GM03348 (cell line): Measurements from ENCODE around the gene MYBBP1A.

ENCODE experiments used
- DNase-seq: peaks from one replicate; pipeline ENCODE4 v3.0.0; 2012; ENCODE audit warnings: low spot score

The MYBBP1A gene

DNA sequence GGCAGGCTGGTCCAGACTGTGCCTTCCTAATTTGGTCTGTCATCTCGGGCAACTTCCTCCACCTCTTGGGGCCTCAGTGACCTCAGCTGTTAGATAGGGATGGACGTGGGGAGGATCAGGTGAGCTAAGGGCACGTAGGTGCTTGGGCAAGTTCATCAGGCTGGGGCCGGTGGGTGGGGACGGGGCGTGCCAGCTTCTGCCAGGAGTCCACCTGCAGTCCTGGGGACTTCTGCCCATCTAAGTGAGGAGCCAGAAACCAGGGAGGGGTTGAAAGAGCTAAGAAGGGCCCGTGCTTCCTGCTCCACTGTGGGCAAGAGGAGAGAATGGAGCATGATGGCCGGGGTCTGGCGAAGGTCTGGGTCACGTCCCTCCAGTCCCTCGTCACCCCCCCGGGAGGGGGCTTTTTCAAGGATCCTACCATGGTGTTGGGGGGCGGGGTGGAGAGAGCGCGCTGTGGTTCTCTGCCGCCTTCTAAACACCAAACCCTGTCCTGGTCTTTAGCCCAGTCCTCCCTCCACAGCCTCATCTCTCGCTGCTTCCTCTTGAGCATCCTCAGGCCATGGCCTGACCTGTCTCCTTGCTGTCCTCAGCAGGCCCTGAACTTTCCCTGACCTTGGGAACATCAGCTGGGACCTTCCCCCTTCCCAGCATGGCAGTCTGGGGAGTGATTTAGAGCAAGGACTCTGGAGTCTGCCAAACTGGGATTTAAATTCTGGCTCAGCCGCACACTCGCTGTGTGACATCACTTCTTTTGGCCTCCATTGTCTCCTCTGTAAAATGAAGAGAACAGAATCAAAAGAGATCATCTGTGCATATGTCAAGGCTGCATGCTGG lies 34.9 kb downstream of the MYBBP1A start:
- no peak for DNase-seq

DNA sequence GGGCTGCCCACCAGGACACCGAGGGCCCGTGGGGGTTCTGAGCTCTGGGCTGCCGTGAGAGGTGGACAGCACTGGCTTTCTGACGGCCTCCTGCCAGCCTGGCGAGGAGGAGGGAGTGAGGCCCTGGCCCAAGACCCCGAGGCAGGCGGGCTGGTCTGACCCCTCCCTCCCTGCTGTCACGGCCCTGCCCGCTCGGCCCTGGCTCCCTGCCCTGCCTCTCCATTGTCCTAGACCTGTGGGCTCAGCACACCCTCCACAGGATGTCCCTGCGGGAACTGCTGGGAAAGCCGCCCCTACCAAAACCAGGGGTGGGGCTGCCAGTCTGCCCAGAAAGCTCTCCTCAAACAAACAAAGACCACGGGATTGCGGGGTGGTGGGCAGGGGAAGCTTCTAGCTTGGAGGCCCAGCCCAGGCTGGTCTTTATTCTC lies 35.8 kb downstream of the MYBBP1A start:
- DNase-seq = no peak

DNA sequence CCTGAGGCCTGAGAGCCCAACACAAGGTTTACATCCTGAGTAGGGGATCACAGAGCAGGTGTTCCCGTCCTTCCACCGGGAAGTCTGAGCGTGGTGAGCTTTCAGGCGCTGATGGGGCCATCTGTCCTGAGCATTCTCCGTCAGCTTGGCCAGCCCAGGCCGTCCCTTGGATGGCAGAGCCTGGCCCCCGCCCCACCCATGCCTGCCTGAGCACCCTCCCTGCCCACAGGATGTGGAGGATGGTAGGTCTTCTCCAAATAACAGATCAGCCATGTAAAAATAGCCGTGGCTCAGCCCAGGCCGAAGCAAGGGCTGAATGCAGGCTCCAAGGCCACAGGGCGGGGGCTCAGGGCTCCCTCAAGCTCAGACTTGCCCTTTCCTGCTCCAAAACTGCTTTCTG lies 36.3 kb downstream of the MYBBP1A start:
- no peak for DNase-seq

DNA sequence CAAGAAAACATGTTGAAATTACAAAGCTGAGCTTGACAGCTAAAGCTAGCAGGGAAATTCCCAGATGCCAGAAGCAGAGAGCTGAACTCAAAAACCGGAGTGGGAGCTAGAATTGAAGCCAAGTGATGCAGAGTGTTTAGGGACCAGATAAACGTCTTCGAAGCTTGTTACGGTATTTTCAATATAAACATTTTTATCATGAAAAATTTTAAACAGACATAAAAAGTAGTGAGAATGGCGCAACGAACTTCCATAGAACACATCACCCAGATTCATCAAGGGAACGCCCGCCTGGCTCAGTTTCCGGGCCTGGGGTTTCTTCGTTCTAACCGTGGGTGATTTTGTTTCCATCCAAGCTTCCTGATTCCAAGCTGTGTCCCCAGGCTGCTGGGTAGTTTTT lies 38.4 kb downstream of the MYBBP1A start:
- no peak for DNase-seq

DNA sequence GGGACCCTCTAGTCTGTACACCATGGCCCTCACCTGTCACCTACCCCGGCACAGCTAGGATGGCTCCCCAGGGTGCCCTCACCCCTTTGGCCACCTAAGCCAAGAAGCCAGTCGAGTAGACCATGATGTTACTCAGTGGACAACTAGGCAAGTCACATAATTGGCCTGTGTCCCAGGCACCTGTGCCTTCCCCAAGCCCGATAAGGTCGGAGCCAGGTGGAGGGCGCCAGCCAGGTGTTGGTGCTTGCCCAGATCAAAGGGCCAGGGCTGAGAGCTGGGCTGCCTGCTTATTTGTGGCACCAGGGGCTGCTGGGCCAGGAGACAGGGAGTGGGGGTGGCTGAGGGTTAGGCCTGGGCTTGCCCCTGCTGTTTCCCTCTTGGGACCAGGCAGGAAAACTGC lies 39.7 kb downstream of the MYBBP1A start:
- DNase-seq = no peak

DNA sequence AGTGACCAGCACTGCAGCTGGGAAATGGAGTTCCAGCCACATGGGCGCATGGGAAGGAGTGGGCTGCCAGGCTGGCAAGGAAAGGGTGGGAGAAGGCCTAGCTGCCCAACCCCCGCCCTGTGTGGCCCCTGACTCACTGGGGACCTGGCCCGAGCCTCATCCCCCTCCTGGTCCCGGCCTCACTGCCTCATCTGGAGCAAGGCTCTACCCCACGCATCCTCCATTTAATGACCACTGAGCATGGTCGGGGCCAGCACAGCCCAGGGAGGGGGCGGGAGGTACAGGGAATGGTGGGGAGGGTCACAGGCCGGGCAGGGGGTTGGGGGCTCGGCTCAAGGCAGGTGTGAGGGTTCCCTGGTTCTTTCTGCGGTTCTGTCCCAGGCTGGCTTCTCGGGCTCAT lies 40.4 kb downstream of the MYBBP1A start:
- DNase-seq = no peak

DNA sequence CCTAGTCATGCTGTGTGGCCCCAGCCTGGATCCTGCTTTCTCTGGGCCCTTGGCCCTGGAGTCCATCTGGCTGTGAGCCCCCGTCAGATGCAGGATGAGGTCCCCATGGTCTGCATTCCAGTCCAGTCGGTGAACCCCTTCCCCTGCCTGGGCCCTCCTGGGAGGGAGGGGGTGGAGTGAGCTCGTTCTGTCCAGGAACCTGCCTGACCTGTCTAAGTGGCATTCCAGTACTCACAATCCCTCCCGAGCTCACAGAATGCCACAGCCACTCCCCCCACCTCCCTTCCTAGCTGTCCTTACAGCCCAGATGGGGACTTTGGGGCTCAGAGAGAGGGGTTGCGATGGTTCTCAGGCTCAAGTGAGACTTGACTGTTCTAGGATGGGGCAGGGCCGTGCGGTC lies 41.0 kb downstream of the MYBBP1A start:
- no peak for DNase-seq

DNA sequence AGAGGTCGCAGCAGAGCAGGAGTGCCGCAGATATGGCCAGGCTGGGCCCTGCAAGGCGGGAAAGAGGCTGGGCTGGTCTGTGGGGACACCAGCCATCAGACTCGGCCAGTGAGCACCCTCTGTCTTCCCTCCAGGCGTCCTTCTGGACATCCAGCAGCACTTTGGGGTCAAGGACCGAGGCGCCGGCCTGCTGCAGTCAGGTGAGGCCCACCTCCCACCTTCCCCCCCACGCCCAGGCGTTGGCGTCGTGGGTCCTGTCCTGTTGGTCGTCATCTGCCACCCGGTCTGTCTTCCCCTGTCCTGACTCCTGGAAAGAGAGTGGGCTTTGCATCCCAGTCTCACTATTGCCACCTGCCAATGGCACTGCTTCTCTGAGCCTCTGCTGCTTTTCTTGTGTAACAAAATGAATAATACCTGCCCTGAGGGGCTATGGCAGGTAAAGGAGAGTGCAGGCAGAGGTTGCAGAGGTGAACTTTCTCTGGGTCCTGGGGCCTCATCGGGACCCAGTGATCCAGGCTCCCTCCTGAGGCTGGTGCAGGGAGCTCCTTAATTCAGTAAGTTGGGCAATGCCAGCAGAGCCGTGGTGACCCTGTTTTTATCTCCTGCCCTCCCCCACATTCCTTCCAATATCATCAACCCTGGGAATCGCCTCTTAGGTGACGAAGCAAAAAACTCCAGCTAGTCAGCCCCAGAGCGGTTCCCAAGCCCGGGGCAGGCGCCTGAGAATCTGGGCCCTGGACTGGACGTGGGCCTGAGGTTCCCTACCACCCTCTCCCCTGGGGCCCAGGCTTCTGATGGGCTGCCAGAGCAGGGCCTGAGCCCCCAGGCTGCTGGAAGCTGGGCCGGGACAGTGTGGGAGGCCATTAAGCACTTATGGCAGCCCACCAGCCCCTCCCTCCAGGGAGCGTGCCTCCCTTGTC lies 41.8 kb downstream of the MYBBP1A start:
- DNase-seq = no peak

DNA sequence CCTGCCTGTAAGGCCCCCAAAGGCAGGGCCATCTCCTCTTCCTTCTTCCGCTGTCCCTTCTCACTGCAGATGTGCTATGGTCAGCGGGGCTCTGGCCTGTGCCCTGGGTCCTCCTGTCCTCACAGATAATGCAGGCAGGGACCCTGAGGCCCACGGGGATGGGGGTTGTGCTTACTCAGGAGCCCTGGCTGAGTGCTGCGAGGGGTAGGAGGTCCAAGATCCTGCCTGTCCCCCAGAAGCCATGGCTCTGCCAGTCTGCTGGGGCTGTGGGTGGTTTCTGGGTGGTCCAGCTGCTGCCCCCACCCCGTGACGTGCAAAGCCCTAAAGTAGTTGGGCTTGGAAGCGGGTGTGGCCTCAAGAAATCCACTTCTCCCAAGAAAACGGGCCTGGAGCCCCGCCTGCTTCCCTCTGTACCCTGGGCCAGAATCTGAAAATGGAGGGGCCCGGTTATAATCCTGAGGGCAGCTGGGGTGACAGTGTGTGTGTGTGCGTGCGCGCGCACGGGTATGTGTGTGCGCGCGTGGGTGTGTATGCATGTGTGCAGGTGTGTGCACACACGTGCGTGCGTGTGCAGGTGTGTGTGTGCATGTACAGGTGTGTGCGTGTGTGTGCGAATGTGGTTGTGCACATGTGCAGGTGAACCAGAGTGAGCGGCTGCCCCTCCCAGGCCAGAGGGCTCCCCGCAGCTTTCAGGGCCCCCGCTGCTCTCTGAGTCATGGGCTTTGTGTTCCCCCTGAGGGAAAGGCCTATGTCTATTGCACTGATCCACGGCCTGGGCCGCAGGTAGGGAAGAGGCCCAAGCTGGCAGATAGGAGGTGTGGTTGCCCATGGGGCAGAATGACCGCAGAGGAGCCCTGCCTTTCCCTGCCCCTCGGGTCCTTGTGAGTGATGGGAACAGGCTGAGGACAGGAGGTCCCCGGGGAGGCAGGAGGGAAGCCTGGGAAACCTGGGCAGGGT lies 42.8 kb downstream of the MYBBP1A start:
- no peak for DNase-seq

DNA sequence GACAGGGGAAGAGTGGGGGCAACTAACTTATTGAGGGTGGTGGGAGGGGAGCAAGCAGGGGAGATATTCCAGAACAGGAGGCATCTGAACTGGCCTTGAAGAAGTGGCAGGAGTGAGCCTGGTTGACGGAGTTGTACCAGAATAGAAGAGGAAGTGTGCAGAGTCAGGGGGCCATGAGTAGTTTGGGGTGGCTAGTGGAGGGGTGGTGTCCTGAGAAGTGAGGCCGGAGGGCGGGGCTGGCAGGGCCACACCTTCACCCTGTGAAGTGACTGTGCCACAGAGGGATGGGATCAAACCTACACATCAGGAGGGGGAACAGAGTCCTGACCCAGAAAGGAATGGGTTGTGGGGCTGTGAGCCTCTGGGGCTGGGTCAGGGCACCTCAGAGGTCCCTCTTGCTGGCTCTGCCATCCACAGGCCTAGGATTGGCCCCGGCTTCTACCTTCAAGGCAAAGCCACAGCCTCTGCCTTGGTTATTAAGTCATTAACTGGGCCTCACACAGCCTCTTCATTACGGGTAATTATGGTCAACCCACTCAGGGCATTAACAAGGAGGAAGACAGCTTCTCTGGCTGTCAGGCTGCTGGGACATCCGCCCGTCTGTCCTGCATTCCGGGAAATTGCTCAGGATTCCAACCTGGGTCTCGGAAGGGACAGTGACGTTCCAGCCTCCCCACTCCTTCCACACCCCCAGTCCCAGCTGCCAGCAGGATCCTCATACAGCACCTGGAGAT lies 43.8 kb downstream of the MYBBP1A start:
- DNase-seq = no peak

DNA sequence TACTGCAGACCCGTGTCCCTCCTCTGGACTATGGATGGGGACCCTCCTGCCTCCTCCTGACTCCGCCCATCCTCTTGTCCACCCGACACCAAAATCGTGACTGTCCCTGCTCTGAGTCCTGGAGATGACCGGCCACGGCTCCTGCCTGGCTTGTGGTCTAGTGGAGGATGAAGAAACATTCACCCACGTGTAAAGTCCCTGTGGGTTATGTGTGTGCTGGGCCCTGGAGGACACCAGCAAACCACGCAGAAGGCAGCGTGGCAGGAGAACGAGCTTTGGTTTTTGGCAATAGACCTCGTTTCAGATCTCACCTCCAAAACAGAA lies 44.6 kb downstream of the MYBBP1A start:
- no peak for DNase-seq

DNA sequence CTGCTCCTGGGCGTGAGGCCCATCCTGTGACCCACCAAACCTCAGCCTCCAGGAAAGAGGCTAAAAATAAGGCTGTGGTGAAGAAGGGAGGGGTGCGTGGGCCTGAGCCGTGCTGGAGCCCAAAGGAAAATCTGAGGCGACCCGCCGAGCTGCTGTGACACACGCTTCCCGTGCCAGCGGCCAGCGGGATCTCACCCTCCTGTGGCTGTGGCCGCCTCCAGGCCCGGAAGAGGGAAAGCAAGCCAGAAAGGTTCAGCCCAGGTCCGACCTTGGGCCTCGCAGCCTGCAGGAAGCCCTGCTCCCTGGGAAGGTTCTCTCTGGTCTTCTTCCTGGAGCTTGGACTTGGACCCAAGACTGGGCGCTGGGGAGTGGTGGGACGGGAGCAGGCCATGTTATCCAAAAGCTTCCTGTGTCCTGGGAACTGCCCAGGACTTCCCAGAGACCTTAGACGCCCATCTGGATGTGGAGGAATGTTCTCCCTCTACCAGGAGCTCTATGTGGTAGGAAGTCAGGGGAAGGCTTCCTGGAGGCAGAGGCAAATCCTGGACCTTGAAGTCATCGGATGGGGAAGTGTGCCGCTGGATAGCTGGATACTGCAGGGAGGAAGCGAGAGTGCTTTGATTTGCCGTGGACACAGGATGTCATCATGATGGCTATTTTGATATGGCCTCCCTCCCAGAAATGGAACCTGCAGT lies 45.1 kb downstream of the MYBBP1A start:
- no peak for DNase-seq

DNA sequence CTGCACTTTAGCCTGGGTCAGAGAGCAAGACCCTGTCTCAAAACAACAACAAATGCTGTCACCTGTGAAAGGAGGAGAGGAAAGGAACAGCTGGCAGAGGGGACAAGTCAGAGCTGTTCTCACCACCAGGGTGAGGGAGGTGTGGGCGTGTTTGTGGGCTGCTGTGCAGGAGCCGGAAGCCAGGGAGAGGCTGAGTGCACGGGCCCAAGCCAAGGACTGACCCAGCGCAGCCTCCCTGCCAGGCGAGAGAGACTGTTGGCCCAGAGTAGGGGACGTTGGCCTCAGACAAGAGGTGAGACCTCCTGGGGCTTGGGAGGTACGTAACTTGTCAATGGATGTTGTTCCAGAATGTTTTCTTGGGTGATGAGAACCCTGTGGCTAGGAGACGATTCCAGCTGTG lies 45.8 kb downstream of the MYBBP1A start:
- DNase-seq = no peak

DNA sequence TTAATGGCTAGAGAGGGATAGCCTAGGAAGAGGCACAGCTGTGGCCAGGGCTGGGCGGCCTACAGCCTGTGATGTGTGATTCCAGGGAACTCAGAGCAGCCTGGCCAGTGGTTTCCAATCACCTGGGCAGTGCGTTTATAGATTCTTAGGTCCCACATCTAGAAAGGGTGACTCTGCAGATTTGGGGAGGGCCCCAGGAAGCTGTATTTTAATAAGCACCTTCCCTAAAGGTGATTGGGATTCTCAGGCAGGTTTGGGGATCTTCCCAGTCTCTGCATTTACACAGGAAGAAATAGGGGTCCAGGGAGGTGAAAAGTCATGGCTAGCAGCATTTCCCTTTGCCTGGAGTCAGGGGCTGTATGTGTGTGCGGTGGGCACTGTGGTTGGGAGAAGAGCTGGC lies 47.0 kb downstream of the MYBBP1A start:
- no peak for DNase-seq

DNA sequence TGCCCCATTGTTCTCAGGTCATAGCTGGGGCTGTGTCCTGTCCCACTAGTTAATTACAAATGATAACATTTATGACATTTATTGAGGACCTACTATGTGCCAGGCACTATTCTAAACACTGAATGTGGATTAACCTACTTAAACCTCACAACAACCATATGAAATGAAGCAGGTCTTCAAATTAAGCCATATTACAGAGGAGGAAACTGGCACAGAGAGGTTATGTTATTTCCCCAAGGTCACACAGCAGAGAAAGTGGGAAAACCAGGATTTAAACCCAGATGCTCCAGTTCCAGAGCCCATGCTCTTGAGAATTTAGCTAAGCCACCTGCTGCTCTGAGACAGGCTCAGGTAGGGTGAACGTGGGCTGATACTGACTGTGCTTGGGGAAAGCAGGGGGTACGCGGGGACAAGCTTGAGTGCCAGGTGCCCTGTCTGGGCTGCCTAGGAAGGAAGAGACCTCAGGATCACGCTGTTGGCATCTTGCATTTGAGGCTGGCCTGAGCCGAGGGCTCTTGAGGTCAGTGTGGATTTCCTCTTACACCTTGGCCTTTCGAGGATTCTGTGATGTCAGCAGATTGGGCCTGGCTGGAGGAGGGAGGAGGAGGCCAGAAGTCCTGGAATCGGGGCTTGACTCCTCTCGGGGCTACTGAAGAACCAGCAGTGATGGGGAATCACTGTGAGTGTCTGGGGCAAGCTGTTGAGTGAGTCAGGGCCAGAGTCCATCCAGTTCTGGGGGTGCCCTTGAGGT lies 47.6 kb downstream of the MYBBP1A start:
- no peak for DNase-seq

DNA sequence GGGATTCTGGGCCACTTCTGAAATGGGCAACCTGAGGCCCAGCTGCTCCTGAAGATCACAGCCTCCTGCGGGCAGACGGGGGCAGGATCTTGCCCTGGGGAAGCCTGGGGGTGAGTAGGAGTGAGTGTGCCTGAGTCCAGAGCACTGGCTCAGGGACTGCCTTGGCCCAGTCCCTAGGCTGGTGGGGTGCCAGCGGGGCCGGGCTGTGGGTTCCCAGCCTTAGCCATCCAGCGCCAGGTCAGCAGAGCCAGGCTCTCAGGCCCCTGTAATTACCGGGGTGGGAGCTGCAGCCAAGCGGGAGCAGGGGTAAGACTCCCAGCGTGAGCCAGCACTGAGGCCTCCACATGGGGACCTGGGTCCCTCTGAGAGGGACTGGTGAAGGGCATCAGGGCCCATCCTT lies 48.3 kb downstream of the MYBBP1A start:
- no peak for DNase-seq

DNA sequence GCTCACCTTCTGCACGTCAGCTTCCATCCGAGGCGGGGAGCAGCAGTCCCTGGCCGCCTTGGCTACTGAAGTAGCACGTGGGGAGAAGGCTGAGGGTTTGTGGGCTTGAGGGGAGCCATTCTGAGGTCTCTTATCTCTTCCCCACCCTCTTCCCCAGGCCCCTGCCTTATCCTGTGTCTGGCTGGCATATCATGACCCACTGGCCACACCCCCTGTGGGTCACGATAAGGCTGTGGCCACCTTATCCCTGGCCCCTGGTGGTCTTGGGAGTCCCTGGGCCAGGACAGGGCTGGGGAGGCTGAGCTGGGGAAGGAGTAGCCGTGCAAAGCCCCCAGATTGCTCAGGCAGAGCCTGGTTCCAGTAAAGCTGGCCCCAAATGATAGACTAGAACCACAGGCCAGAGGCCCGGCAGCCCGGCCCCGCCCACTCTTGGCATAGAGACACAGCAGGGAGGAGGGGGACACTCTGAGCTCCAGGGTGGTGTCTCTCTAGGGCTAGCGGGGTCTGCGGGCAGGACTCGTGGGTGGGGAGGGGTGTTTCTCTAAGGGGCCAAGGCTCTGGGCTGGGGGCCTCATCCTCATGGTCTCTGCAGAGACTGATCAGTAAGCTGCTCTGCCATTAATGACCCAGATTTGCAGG lies 48.9 kb downstream of the MYBBP1A start:
- DNase-seq = no peak

DNA sequence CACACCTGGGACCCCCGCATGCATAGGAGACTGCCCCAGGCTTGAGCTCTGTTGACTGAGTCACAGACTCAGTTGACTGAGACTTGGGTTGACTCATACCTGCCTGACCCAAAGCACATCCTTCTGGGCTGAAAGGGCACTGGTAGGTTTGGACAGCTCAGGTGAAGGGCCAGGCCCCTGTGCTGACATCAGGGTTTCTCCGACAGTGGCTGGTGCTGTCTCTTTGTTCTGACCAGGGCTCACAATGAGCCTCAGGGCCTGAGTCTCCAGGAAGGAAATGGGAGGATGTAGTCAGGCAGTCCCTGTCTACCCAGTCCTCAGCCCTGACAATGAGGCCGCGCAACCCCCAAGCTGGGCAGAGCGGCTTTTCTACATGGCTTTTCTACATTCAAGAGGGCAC lies 50.0 kb downstream of the MYBBP1A start:
- DNase-seq = no peak

DNA sequence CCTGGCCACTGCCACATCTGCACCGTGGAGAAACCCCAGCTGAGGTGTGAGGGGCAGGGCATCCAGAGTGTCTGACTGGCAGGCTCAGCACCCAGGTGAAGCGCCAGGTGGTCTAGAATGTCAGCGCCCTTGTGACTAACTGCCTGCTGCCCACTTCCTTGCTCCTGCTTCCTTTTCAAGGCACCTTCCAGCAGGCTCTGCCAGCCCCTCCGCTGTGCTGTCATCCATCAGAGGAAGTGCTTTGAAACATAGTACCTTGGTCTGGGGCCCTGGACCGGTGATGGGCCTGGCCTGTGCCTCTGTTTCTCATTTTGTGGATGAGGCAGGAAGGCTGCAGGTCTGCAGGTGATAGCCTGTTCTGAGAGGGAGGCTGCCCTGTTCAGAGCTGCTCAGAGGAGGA lies 51.0 kb downstream of the MYBBP1A start:
- no peak for DNase-seq
